Measurements from ENCODE around the gene TWF2. TPM values are rescaled to one million over a fixed set of nuclear protein-coding genes. Genes with fewer than 3 reads are reported as not detected.

Gene TWF2
- total and polyA plus RNA-seq, 10 of the 15 experiments (the other 5 are each of a cell fraction or from before 2014, with no cell fraction given): 0.16 to 106 (median 68.5) TPM

DNA sequence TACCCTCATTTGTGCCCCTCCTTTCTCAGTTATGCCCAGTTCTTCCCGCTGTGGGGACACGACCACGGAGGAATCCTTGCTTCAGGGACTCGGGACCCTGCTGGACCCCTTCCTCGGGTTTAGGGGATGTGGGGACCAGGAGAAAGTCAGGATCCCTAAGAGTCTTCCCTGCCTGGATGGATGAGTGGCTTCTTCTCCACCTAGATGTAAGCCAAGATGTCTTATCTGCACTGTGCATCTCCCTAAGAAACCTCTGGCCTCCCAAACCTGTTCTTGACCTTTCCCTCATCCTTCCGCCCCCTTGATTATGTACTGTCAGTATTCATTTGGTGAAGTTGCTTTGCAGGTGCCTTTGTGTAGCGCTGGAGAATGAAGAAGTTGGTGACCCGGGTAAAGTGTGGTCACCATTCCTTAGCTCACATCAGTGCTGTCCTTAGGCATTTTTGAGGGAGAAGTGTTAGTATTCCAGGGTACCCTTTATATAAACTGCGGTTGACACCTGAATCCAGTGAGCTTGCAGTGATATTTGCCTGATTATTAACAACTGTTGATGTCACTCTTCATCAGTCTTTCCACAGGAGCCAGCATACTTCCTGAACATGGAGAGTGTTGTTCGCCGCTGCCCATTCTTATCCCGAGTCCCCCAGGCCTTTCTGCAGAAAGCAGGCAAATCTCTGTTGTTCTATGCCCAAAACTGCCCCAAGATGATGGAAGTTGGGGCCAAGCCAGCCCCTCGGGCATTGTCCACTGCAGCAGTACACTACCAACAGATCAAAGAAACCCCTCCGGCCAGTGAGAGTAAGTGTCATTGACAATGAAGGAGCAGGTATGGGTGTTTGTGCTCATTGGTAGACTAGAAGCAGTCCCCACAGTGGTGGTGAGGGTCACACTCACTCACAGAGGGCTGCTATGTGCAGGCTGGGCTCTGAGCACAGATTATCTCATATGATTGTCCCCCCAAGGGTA, 40.0 kb downstream of the TWF2 start:
- Histone ChIP-seq H3K4me2 (ENCODE audit: control insufficient read depth, insufficient read depth) (peak overlapping the region; percentile 99), H3K9ac (ENCODE audit: control insufficient read depth, insufficient read depth, low read length) (peak overlapping the region; percentile 84), H3K4me1 (ENCODE audit: control insufficient read depth, insufficient read depth, low read length) (peaks cover 41% of the 10 kb centered on the region), H3K79me2 (ENCODE audit: control insufficient read depth, insufficient read depth, low read length) (peaks cover 24% of the 10 kb centered on the region), H3K4me3 (peak overlapping the region; percentile 89), H3K36me3 (ENCODE audit: control insufficient read depth in 2 of 2, insufficient read depth in 2 of 2, low read length in 1 of 2) (peaks cover 0 to 10% of the 10 kb centered on the region in 2 experiments; a peak in 2 of 4 replicates), H4K20me1 (ENCODE audit: control insufficient read depth, insufficient read depth) (no peaks in the 10 kb centered on the region), H3K27ac (ENCODE audit: control insufficient read depth, insufficient read depth) (peak overlapping the region; percentile 71), H3K27me3 (replicated peaks in 1 of 2; ENCODE audit: control insufficient read depth in 2 of 2, insufficient read depth in 2 of 2, low read length in 1 of 2) (no peaks in the 10 kb centered on the region), H3K9me3 (replicated peaks; ENCODE audit: control insufficient read depth, insufficient read depth, low read length) (no peaks in the 10 kb centered on the region), H2AFZ (ENCODE audit: control insufficient read depth, low read depth, low read length) (peak overlapping the region; percentile 85; the same call in 1 of the 2 replicates)
- ChIA-PET RAD21 (ENCODE audit: unreplicated experiment) (no interaction called here), SMC1A (ENCODE audit: uncharacterized antibody, unreplicated experiment) (interaction anchor here (1.0 kb wide), 1 partner anchor 28 kb away, joined by 3 read pairs; no protein-coding TSS in a partner anchor), CTCF (no interaction called here), POLR2A (interaction anchor here (0.7 to 1.1 kb wide), 3 partner anchors 10 to 176 kb away, joined by 3 read pairs; partner anchors contain the start of gene TWF2)
- in situ Hi-C loops (cut with MboI) (no loop called here), intact Hi-C loops (cut with micrococcal nuclease; ENCODE audit: unreplicated experiment) (loop anchor here (2.0 kb wide), 1 partner anchor 44 kb away; the partner anchor contains the start of gene POC1A)
- FAIRE-seq: no peak
- BruUV-seq (replicated peaks): TSS peak; percentile 72
- no peak for TF ChIP-seq NBN (IDR thresholded peaks at IDR 0.05)
- no peak for TF ChIP-seq ZZZ3 (IDR thresholded peaks at IDR 0.05; ENCODE audit: control insufficient read depth, insufficient read length, low read depth)
- no peak for TF ChIP-seq RBBP5 (conservative IDR thresholded peaks at IDR 0.05)
- no peak for TF ChIP-seq STAT3 (IDR thresholded peaks at IDR 0.05; ENCODE audit: low read depth, low read length)
- TF ChIP-seq, protein P1, sequence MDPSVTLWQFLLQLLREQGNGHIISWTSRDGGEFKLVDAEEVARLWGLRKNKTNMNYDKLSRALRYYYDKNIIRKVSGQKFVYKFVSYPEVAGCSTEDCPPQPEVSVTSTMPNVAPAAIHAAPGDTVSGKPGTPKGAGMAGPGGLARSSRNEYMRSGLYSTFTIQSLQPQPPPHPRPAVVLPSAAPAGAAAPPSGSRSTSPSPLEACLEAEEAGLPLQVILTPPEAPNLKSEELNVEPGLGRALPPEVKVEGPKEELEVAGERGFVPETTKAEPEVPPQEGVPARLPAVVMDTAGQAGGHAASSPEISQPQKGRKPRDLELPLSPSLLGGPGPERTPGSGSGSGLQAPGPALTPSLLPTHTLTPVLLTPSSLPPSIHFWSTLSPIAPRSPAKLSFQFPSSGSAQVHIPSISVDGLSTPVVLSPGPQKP (IDR thresholded peaks at IDR 0.05; ENCODE audit: low read depth, low read length): no peak
- TF ChIP-seq BACH1 (IDR thresholded peaks at IDR 0.05; ENCODE audit: borderline replicate concordance): no peak
- no peak for TF ChIP-seq SUPT20H (IDR thresholded peaks at IDR 0.05; ENCODE audit: borderline replicate concordance, control insufficient read depth, low read depth, low read length)
- no peak for TF ChIP-seq CREB1 (IDR thresholded peaks at IDR 0.05; ENCODE audit: low read depth)
- no peak for TF ChIP-seq ASH2L (IDR thresholded peaks at IDR 0.05; ENCODE audit: borderline replicate concordance, low read depth)
- no peak for TF ChIP-seq CBX3 (IDR thresholded peaks at IDR 0.05; ENCODE audit: borderline replicate concordance, low read depth)
- TF ChIP-seq RAD51 (IDR thresholded peaks at IDR 0.05): no peak
- no peak for TF ChIP-seq BCL11A (IDR thresholded peaks at IDR 0.05; ENCODE audit: low read depth, low read length)
- TF ChIP-seq, protein P2, sequence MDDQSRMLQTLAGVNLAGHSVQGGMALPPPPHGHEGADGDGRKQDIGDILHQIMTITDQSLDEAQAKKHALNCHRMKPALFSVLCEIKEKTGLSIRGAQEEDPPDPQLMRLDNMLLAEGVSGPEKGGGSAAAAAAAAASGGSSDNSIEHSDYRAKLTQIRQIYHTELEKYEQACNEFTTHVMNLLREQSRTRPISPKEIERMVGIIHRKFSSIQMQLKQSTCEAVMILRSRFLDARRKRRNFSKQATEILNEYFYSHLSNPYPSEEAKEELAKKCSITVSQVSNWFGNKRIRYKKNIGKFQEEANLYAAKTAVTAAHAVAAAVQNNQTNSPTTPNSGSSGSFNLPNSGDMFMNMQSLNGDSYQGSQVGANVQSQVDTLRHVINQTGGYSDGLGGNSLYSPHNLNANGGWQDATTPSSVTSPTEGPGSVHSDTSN (IDR thresholded peaks at IDR 0.05; ENCODE audit: insufficient replicate concordance, low read depth, low read length): no peak
- no peak for TF ChIP-seq EP300 (IDR thresholded peaks at IDR 0.05; ENCODE audit: borderline replicate concordance in 1 of 2, control insufficient read depth in 1 of 2, low read depth in 2 of 2, low read length in 2 of 2)
- no peak for TF ChIP-seq PAX8 (IDR thresholded peaks at IDR 0.05)
- TF ChIP-seq BMI1 (IDR thresholded peaks at IDR 0.05; ENCODE audit: borderline replicate concordance): no peak
- TF ChIP-seq CBFB (IDR thresholded peaks at IDR 0.05; ENCODE audit: low read depth): no peak
- TF ChIP-seq WRNIP1 (IDR thresholded peaks at IDR 0.05; ENCODE audit: borderline replicate concordance, low read depth, low read length): no peak
- peak; percentile 4; the same call in 1 of the 3 replicates for ATAC-seq
- WGBS (ENCODE audit: insufficient coverage, insufficient replicate concordance, low lambda C conversion rate, missing lambda C conversion rate): 26% methylated on average over 14 of the region's 14 CpGs
- DNase-seq (ENCODE audit: low read depth, low spot score): no peak

Data from GM12878 (cell line).